GM23248 (cell line): Measurements from ENCODE around the gene KLHDC7B. TPM values are rescaled to one million over a fixed set of nuclear protein-coding genes. Genes with fewer than 3 reads are reported as not detected.

Source experiments
- DNase-seq: peaks from one replicate; pipeline ENCODE4 v3.0.0-alpha.2; 2015
- H2AFZ ChIP-seq: fragments of 200-600 bp; sonication (generic); 2 replicates; pipeline ENCODE4 v1.6.1; 2016; ENCODE audit warnings: antibody characterized with exemption
- H3F3A ChIP-seq: fragments of 200-600 bp; sonication (generic); 2 replicates; pipeline ENCODE4 v1.6.1; 2016; ENCODE audit warnings: mild to moderate bottlenecking, antibody characterized with exemption, mixed run types; ENCODE audit not compliant: insufficient read depth
- H3K27ac ChIP-seq: fragments of 200-600 bp; sonication (generic); 2 replicates; pipeline ENCODE4 v1.5.1; 2016; ENCODE audit warnings: mild to moderate bottlenecking
- H3K27me3 ChIP-seq: fragments of 200-600 bp; sonication (generic); replicated peaks from 2 replicates; pipeline ENCODE4 v1.6.1; 2016; ENCODE audit warnings: mild to moderate bottlenecking; ENCODE audit not compliant: insufficient read depth
- H3K36me3 ChIP-seq: fragments of 200-600 bp; sonication (generic); 2 replicates; pipeline ENCODE4 v1.6.1; 2016; ENCODE audit warnings: low read depth, mild to moderate bottlenecking
- H3K4me1 ChIP-seq: fragments of 200-600 bp; sonication (generic); 2 replicates; pipeline ENCODE4 v1.6.1; 2016; ENCODE audit warnings: mild to moderate bottlenecking; ENCODE audit not compliant: insufficient read depth
- H3K4me2 ChIP-seq: fragments of 200-600 bp; sonication (generic); one replicate; pipeline ENCODE4 v1.6.1; 2016; ENCODE audit warnings: mild to moderate bottlenecking; ENCODE audit not compliant: unreplicated experiment
- H3K4me3 ChIP-seq: fragments of 200-600 bp; sonication (generic); 2 replicates; pipeline ENCODE4 v1.5.1; 2016; ENCODE audit warnings: mild to moderate bottlenecking
- H3K79me2 ChIP-seq: fragments of 200-600 bp; sonication (generic); 2 replicates; pipeline ENCODE4 v1.6.1; 2016; ENCODE audit warnings: mild to moderate bottlenecking; ENCODE audit not compliant: insufficient read depth
- H3K9ac ChIP-seq: fragments of 200-600 bp; sonication (generic); 2 replicates; pipeline ENCODE4 v1.6.1; 2016; ENCODE audit warnings: mild to moderate bottlenecking
- H3K9me2 ChIP-seq: fragments of 200-600 bp; sonication (generic); 2 replicates; pipeline ENCODE4 v1.6.1; 2016; ENCODE audit warnings: mixed run types, mild to moderate bottlenecking, moderate library complexity; ENCODE audit not compliant: insufficient read depth
- H3K9me3 ChIP-seq: fragments of 200-600 bp; sonication (generic); one replicate; pipeline ENCODE4 v1.6.1; 2017; ENCODE audit warnings: low read depth
- H4K20me1 ChIP-seq: fragments of 200-600 bp; sonication (generic); 2 replicates; pipeline ENCODE4 v1.6.0; 2016; ENCODE audit not compliant: insufficient read depth
- EZH2 ChIP-seq: fragments of 200-600 bp; sonication (generic); IDR thresholded peaks from 2 replicates; pipeline ENCODE4 v1.6.1; 2018; ENCODE audit warnings: antibody characterized with exemption, mild to moderate bottlenecking; ENCODE audit not compliant: insufficient read depth, poor library complexity, severe bottlenecking
- EZH2phosphoT487 ChIP-seq: fragments of 200-600 bp; sonication (generic); IDR thresholded peaks from 2 replicates; pipeline ENCODE4 v1.6.1; 2018; ENCODE audit warnings: antibody characterized with exemption, moderate library complexity, mild to moderate bottlenecking, low read depth; ENCODE audit not compliant: insufficient read depth
- WGBS, 2 experiments: methylation state at CpG; one replicate each; pipeline ENCODE4 v1.1.6; 2015 to 2017; ENCODE audit warnings: low lambda C conversion rate in 2 of 2, low coverage in 1 of 2; ENCODE audit errors: missing lambda C conversion rate in 2 of 2; 5-methylcytosine and 5-hydroxymethylcytosine counted together
- in situ Hi-C: fragments of 300-500 bp; cut with MboI; formaldehyde crosslinking; loops from 2 replicates; pipeline ENCODE4 v1.15.0; 2020
- polyA plus RNA-seq: library from polyadenylated mRNA; unstranded; fragments of >200 nt; fragmentation: Nextera tagmentation; extraction: Ambion mirVana; gene quantifications from 2 replicates; pipeline ENCODE4 v1.2.1, GENCODE V29; 2016
- total RNA-seq: library from RNA; depleted of rRNA; stranded (reverse); fragments of >200 nt; shearing (Covaris generic); gene quantifications from 2 replicates; pipeline ENCODE4 v1.2.3, GENCODE V29; 2014

The KLHDC7B gene
- total and polyA plus RNA-seq, 2 experiments from 2014 or later, result 0.06 TPM; not detected in 1

GRCh38 chr22:50569896-50570535 lies 24.3 kb downstream of the KLHDC7B start:
- in situ Hi-C loops, result no loop called here
- 81% methylated on average over 11 to 13 of the region's 13 CpGs for WGBS, 2 experiments

GRCh38 chr22:50570861-50571260 lies 25.2 kb downstream of the KLHDC7B start:
- H3K27ac ChIP-seq, result no peak overlapping the region
- H4K20me1 ChIP-seq, result no peaks in the 10 kb centered on the region
- H3F3A ChIP-seq, result no peaks in the 10 kb centered on the region
- WGBS, 2 experiments, result 90 to 92% methylated on average over 12 of the region's 12 CpGs
- no peak for DNase-seq
- no peaks in the 10 kb centered on the region for H3K4me1 ChIP-seq
- H3K79me2 ChIP-seq, result no peaks in the 10 kb centered on the region
- H3K36me3 ChIP-seq, result no peaks in the 10 kb centered on the region
- H3K4me2 ChIP-seq, result no peak overlapping the region
- H3K27me3 ChIP-seq, result no peaks in the 10 kb centered on the region
- H3K9me3 ChIP-seq, result no peaks in the 10 kb centered on the region
- TF ChIP-seq EZH2phosphoT487, result no peak
- no peaks in the 10 kb centered on the region for H3K9me2 ChIP-seq
- no peak overlapping the region for H3K4me3 ChIP-seq
- in situ Hi-C loops, result no loop called here
- no peak overlapping the region for H3K9ac ChIP-seq
- H2AFZ ChIP-seq, result no peak overlapping the region

More at GRCh38 chr22:50569896-50570535, 24.3 kb downstream of the KLHDC7B start:
- H3K27ac ChIP-seq, result no peak overlapping the region
- H3K9me2 ChIP-seq, result no peaks in the 10 kb centered on the region
- TF ChIP-seq EZH2, result no peak
- no peak for TF ChIP-seq EZH2phosphoT487
- H3K9ac ChIP-seq, result no peak overlapping the region
- no peaks in the 10 kb centered on the region for H3F3A ChIP-seq
- no peaks in the 10 kb centered on the region for H3K27me3 ChIP-seq
- DNase-seq, result no peak
- no peak overlapping the region for H3K4me3 ChIP-seq
- no peaks in the 10 kb centered on the region for H3K4me1 ChIP-seq
- no peaks in the 10 kb centered on the region for H3K79me2 ChIP-seq
- no peak overlapping the region for H3K4me2 ChIP-seq
- no peaks in the 10 kb centered on the region for H3K9me3 ChIP-seq
- H4K20me1 ChIP-seq, result no peaks in the 10 kb centered on the region
- H3K36me3 ChIP-seq, result no peaks in the 10 kb centered on the region
- no peak overlapping the region for H2AFZ ChIP-seq

GRCh38 chr22:50571264-50572175 lies 25.8 kb downstream of the KLHDC7B start:
- Histone ChIP-seq H3F3A (no peaks in the 10 kb centered on the region), H2AFZ (no peak overlapping the region), H4K20me1 (no peaks in the 10 kb centered on the region), H3K4me3 (no peak overlapping the region), H3K4me1 (no peaks in the 10 kb centered on the region), H3K9ac (no peak overlapping the region), H3K79me2 (no peaks in the 10 kb centered on the region), H3K27me3 (no peaks in the 10 kb centered on the region), H3K4me2 (no peak overlapping the region), H3K27ac (no peak overlapping the region), H3K36me3 (no peaks in the 10 kb centered on the region), H3K9me2 (no peaks in the 10 kb centered on the region), H3K9me3 (no peaks in the 10 kb centered on the region)
- no peak for TF ChIP-seq EZH2
- TF ChIP-seq EZH2phosphoT487, result no peak
- 78 to 80% methylated on average over 26 of the region's 26 CpGs for WGBS, 2 experiments
- in situ Hi-C loops, result no loop called here
- no peak for DNase-seq

GRCh38 chr22:50572965-50573364 lies 27.3 kb downstream of the KLHDC7B start:
- H2AFZ ChIP-seq, result no peak overlapping the region
- no peak overlapping the region for H3K4me2 ChIP-seq
- H3K9me2 ChIP-seq, result no peaks in the 10 kb centered on the region
- no peaks in the 10 kb centered on the region for H3K79me2 ChIP-seq
- H3K9ac ChIP-seq, result no peak overlapping the region
- H3F3A ChIP-seq, result no peaks in the 10 kb centered on the region
- 84 to 85% methylated on average over 10 to 11 of the region's 11 CpGs for WGBS, 2 experiments
- no peaks in the 10 kb centered on the region for H3K36me3 ChIP-seq
- no peaks in the 10 kb centered on the region for H3K9me3 ChIP-seq
- no peak overlapping the region for H3K27ac ChIP-seq
- no peaks in the 10 kb centered on the region for H4K20me1 ChIP-seq
- H3K4me3 ChIP-seq, result no peak overlapping the region
- no peaks in the 10 kb centered on the region for H3K27me3 ChIP-seq
- H3K4me1 ChIP-seq, result no peaks in the 10 kb centered on the region; the same call in 1 of the 2 replicates
- no peak for DNase-seq
- in situ Hi-C loops, result no loop called here
- TF ChIP-seq EZH2, result no peak
